Measurements from ENCODE around the gene TWIST2. TPM values are rescaled to one million over a fixed set of nuclear protein-coding genes. Genes with fewer than 3 reads are reported as not detected.

Gene TWIST2
- total RNA-seq, 6 donors from 2014 or later, result 10.5 to 29.3 (median 23.4) TPM

GRCh38 chr2:238855891-238856580 lies 8.2 kb downstream of the TWIST2 start:
- WGBS, 2 donors, result 74 to 83% methylated on average over 12 of the region's 12 CpGs
- peaks cover 0 to 3% (median 0%) of the 10 kb centered on the region in 4 donors for H3K36me3 ChIP-seq
- H3K27me3 ChIP-seq, result no peaks in the 10 kb centered on the region
- H3K27ac ChIP-seq, result no peak overlapping the region
- no peak for TF ChIP-seq POLR2A (IDR thresholded peaks at IDR 0.05)
- ATAC-seq (ENCODE audit: low FRiP score in 2 of 2) (no peak), DNase-seq (no peak)
- no peaks in the 10 kb centered on the region for H3K9me3 ChIP-seq
- H3K4me1 ChIP-seq, result no peaks in the 10 kb centered on the region
- H3K4me3 ChIP-seq, result no peak overlapping the region

- TF ChIP-seq CTCF (IDR thresholded peaks at IDR 0.05) (no peak), POLR2AphosphoS5 (IDR thresholded peaks at IDR 0.05) (no peak), POLR2A (IDR thresholded peaks at IDR 0.05) (no peak), EP300 (IDR thresholded peaks at IDR 0.05) (no peak)
- 72 to 84% methylated on average over 13 to 16 of the region's 16 CpGs for WGBS, 2 donors
- no peak overlapping the region for H3K27ac ChIP-seq
Observed at GRCh38 chr2:238856713-238857567, 9.1 kb downstream of the TWIST2 start.

GRCh38 chr2:238857959-238858358 lies 10.1 kb downstream of the TWIST2 start:
- H3K4me3 ChIP-seq, result no peak overlapping the region
- H3K27me3 ChIP-seq, result no peaks in the 10 kb centered on the region
- 64 to 67% methylated on average over 4 of the region's 4 CpGs for WGBS, 2 donors
- H3K27ac ChIP-seq, result no peak overlapping the region
- DNase-seq, result no peak
- no peaks in the 10 kb centered on the region for H3K9me3 ChIP-seq
- no peak for ATAC-seq (ENCODE audit: low FRiP score in 2 of 2)
- H3K36me3 ChIP-seq, result peaks cover 0 to 3% (median 0%) of the 10 kb centered on the region in 4 donors
- no peak for TF ChIP-seq POLR2A (IDR thresholded peaks at IDR 0.05)
- TF ChIP-seq EP300 (IDR thresholded peaks at IDR 0.05), result no peak
- no peak for TF ChIP-seq POLR2AphosphoS5 (IDR thresholded peaks at IDR 0.05)
- TF ChIP-seq CTCF (IDR thresholded peaks at IDR 0.05), result no peak
- H3K4me1 ChIP-seq, result no peaks in the 10 kb centered on the region

More at GRCh38 chr2:238856713-238857567, 9.1 kb downstream of the TWIST2 start:
- Histone ChIP-seq H3K4me1 (no peaks in the 10 kb centered on the region), H3K9me3 (no peaks in the 10 kb centered on the region), H3K4me3 (no peak overlapping the region), H3K27me3 (no peaks in the 10 kb centered on the region), H3K36me3 (peaks cover 0 to 3% (median 0%) of the 10 kb centered on the region in 4 donors)
- ATAC-seq (ENCODE audit: low FRiP score in 2 of 2), result no peak
- DNase-seq, result no peak

- Histone ChIP-seq H3K27me3 (no peaks in the 10 kb centered on the region), H3K9me3 (no peaks in the 10 kb centered on the region), H3K4me3 (no peak overlapping the region), H3K36me3 (peaks cover 0 to 3% (median 0%) of the 10 kb centered on the region in 4 donors), H3K27ac (no peak overlapping the region), H3K4me1 (peaks cover 9 to 17% (median 11%) of the 10 kb centered on the region in 4 donors)
- no peak for DNase-seq
- 75 to 76% methylated on average over 14 of the region's 14 CpGs for WGBS, 2 donors
- no peak for ATAC-seq (ENCODE audit: low FRiP score in 2 of 2)
- TF ChIP-seq POLR2AphosphoS5 (IDR thresholded peaks at IDR 0.05) (no peak), CTCF (IDR thresholded peaks at IDR 0.05) (no peak)
Observed at GRCh38 chr2:238859636-238860347, 11.9 kb downstream of the TWIST2 start.
